SK-N-SH (cell line): Measurements from ENCODE around the gene STAT2. TPM values are rescaled to one million over a fixed set of nuclear protein-coding genes. Genes with fewer than 3 reads are reported as not detected.

Source experiments
- CTCF ChIA-PET: fragments of 300-600, 350-600 bp; formaldehyde crosslinking; extraction: SDS; loops from one replicate; lab custom pipeline; 2021; lab: Yijun Ruan, JAX
- POLR2A ChIA-PET: fragments of 350-600 bp; sonication (Branson Sonifier 250); formaldehyde crosslinking; extraction: SDS; loops from one replicate; lab custom pipeline; 2020; ENCODE audit warnings: antibody characterized with exemption, inconsistent platforms; lab: Yijun Ruan, JAX
- DNase-seq: peaks from one replicate; pipeline ENCODE4 v3.0.0; 2012
- H2AFZ ChIP-seq: fragments of 200-600 bp; sonication (generic); 2 replicates; pipeline ENCODE4 v1.8.1; 2016; ENCODE audit warnings: antibody characterized with exemption, mild to moderate bottlenecking, low read depth
- H3F3A ChIP-seq: fragments of 200-600 bp; sonication (generic); replicated peaks from 2 replicates; pipeline ENCODE3; 2016; ENCODE audit warnings: antibody characterized with exemption, mild to moderate bottlenecking; ENCODE audit not compliant: insufficient read depth
- H3K27ac ChIP-seq, 2 experiments: fragments of 200-500 bp in 1 of 2; fragments of 200-600 bp in 1 of 2; sonication (Bioruptor generic) in 1 of 2; sonication (generic), shearing (Covaris generic) in 1 of 2; 2 replicates each; pipeline versions ENCODE4 v1.5.1 to v1.6.1; 2014 to 2016; ENCODE audit warnings: low read depth in 2 of 2, inconsistent platforms in 1 of 2, low read length in 1 of 2, mild to moderate bottlenecking in 1 of 2, mixed read lengths in 1 of 2
- H3K27me3 ChIP-seq: fragments of 200-600 bp; sonication (generic), shearing (Covaris generic); 2 replicates; pipeline ENCODE4 v1.6.1; 2016; ENCODE audit warnings: mixed run types; ENCODE audit not compliant: insufficient read depth
- H3K36me3 ChIP-seq, 2 experiments: fragments of 200-500 bp in 1 of 2; fragments of 200-600 bp in 1 of 2; sonication (Bioruptor generic) in 1 of 2; sonication (generic) in 1 of 2; replicated peaks in 1 of 2; 2 replicates each; pipeline versions ENCODE3 to v1.5.1; 2014 to 2016; ENCODE audit warnings: low read length in 1 of 2, mild to moderate bottlenecking in 1 of 2; ENCODE audit not compliant: insufficient read depth in 2 of 2, control insufficient read depth in 1 of 2
- H3K4me1 ChIP-seq, 2 experiments: fragments of 200-500 bp in 1 of 2; fragments of 200-600 bp in 1 of 2; sonication (Bioruptor generic) in 1 of 2; sonication (generic), shearing (Covaris generic) in 1 of 2; 2 replicates each; pipeline versions ENCODE4 v1.5.1 to v1.6.1; 2014 to 2016; ENCODE audit warnings: low read depth in 1 of 2, low read length in 1 of 2, mixed run types in 1 of 2; ENCODE audit not compliant: insufficient read depth in 2 of 2, control insufficient read depth in 1 of 2
- H3K4me2 ChIP-seq: fragments of 200-600 bp; sonication (generic), shearing (Covaris generic); 2 replicates; pipeline ENCODE4 v1.6.1; 2017; ENCODE audit warnings: mixed run types
- H3K4me3 ChIP-seq, 2 experiments: fragments of 200-500 bp in 1 of 2; fragments of 200-600 bp in 1 of 2; sonication (Bioruptor generic) in 1 of 2; sonication (generic), shearing (Covaris generic) in 1 of 2; 2 replicates each; pipeline versions ENCODE4 v1.5.1 to v1.8.1; 2014 to 2016; ENCODE audit warnings: low read depth in 2 of 2, inconsistent platforms in 1 of 2, low read length in 1 of 2, mild to moderate bottlenecking in 1 of 2, mixed read lengths in 1 of 2, moderate library complexity in 1 of 2
- H3K79me2 ChIP-seq: fragments of 200-600 bp; sonication (generic); 2 replicates; pipeline ENCODE4 v1.8.1; 2017; ENCODE audit warnings: mild to moderate bottlenecking; ENCODE audit not compliant: insufficient read depth
- H3K9ac ChIP-seq: fragments of 200-600 bp; sonication (generic); 2 replicates; pipeline ENCODE4 v1.6.1; 2017; ENCODE audit warnings: mixed run types
- H3K9me2 ChIP-seq: fragments of 200-600 bp; sonication (generic); 2 replicates; pipeline ENCODE4 v1.6.1; 2017; ENCODE audit warnings: mixed run types
- H3K9me3 ChIP-seq: fragments of 200-600 bp; sonication (generic); 2 replicates; pipeline ENCODE4 v1.6.1; 2017; ENCODE audit warnings: mixed run types, mild to moderate bottlenecking, moderate library complexity
- H4K20me1 ChIP-seq: fragments of 200-600 bp; sonication (generic); 2 replicates; pipeline ENCODE4 v1.6.1; 2017; ENCODE audit warnings: mild to moderate bottlenecking, mixed run types; ENCODE audit not compliant: insufficient read depth
- CHD2 ChIP-seq: fragments of 150-350 bp; IDR thresholded peaks from 2 replicates; pipeline ENCODE4 v1.6.1; 2018; ENCODE audit warnings: low read length; ENCODE audit not compliant: partially characterized antibody
- IRF3 ChIP-seq: fragments of 150-350 bp; IDR thresholded peaks from 2 replicates; pipeline ENCODE4 v1.6.1; 2016; ENCODE audit warnings: mild to moderate bottlenecking, low read depth, low read length
- POLR2AphosphoS5 ChIP-seq: IDR thresholded peaks from 2 replicates; pipeline ENCODE4 v1.6.1; 2012; ENCODE audit warnings: low read depth, low read length
- REST ChIP-seq: IDR thresholded peaks from 2 replicates; pipeline ENCODE4 v1.6.1; 2012; ENCODE audit warnings: mild to moderate bottlenecking, low read depth, low read length, moderate library complexity
- TCF12 ChIP-seq: IDR thresholded peaks from 2 replicates; pipeline ENCODE4 v1.4.0; 2012
- USF1 ChIP-seq: IDR thresholded peaks from 2 replicates; pipeline ENCODE4 v1.4.0; 2012; ENCODE audit warnings: low read depth, borderline replicate concordance
- ZBTB33 ChIP-seq: IDR thresholded peaks from 2 replicates; pipeline ENCODE4 v1.4.0; 2012; ENCODE audit warnings: low read depth, borderline replicate concordance
- WGBS: methylation state at CpG from one replicate; pipeline ENCODE4 v1.1.6; 2017; ENCODE audit warnings: low lambda C conversion rate; 5-methylcytosine and 5-hydroxymethylcytosine counted together
- polyA plus RNA-seq, 3 experiments: library from polyadenylated mRNA; depleted of rRNA; stranded (reverse); fragments of >200 nt; gene quantifications; 2 replicates each; pipeline ENCODE4 v1.2.3, GENCODE V29; 2012

Gene STAT2
- polyA plus RNA-seq, 1 of the 3 experiments (the other 2 are of a cell fraction), result 58.1 TPM

GRCh38 chr12:56358836-56359532, 923 bp downstream of the STAT2 start:
- 23% methylated on average over 1 of the region's 1 CpG for WGBS
- CTCF ChIA-PET, result interaction anchor here (1.0 to 1.9 kb wide), 7 partner anchors 8 to 170 kb away, joined by 3 to 7 read pairs (median 5); partner anchors contain the start of genes ANKRD52, CNPY2, RNF41 and SMARCC2

More at GRCh38 chr12:56358836-56359532, 923 bp downstream of the STAT2 start:
- Histone ChIP-seq H3K4me3 (peak overlapping the region; percentile 81 to 82), H3F3A (peaks cover 6% of the 10 kb centered on the region), H3K9me2 (no peaks in the 10 kb centered on the region), H4K20me1 (no peaks in the 10 kb centered on the region; the same call in 1 of the 2 replicates), H3K79me2 (peaks cover 29% of the 10 kb centered on the region), H3K27ac (peak overlapping the region; percentile 76 to 77), H3K27me3 (no peaks in the 10 kb centered on the region), H3K4me1 (peaks cover 0 to 9% of the 10 kb centered on the region in 2 experiments; a peak in 1 of 4 replicates), H3K9me3 (no peaks in the 10 kb centered on the region), H3K9ac (peak overlapping the region; percentile 80), H2AFZ (peak overlapping the region; percentile 33; the same call in 1 of the 2 replicates), H3K4me2 (peak overlapping the region; percentile 84), H3K36me3 (peaks cover 26 to 27% of the 10 kb centered on the region in 2 experiments)
- no peak for DNase-seq
- POLR2A ChIA-PET, result interaction anchor here (1.4 to 2.9 kb wide), 6 partner anchors 26 to 255 kb away, joined by 4 to 26 read pairs (median 6); partner anchors contain the start of genes COQ10A, PA2G4, PAN2 and TIMELESS
- TF ChIP-seq POLR2AphosphoS5 (0 out of 2 replicates have a peak, but pooled peaks have one; percentile 25), TCF12 (peak; percentile 36; the same call in 1 of the 2 replicates), REST (no peak), USF1 (peak; percentile 68; the same call in 1 of the 2 replicates), ZBTB33 (no peak), CHD2 (no peak), IRF3 (no peak)
